NCI-H1417 treated with DMSO at 0.1 percent for 48 hours (cell line): Measurements from ENCODE around the gene CRTAP.
"Not testable (repeated sequence)": the region's sequence is repeated elsewhere in the genome, so short reads cannot be mapped to it uniquely, and the experiment has no call there.

ENCODE experiments used
- DNase-seq: peaks from one replicate; lab custom pipeline; 2025; lab: John Stamatoyannopoulos, UW

Gene CRTAP

GRCh38 chr3:33141006-33141405 lies 27.2 kb downstream of the CRTAP start:
- DNase-seq = no peak

DNA sequence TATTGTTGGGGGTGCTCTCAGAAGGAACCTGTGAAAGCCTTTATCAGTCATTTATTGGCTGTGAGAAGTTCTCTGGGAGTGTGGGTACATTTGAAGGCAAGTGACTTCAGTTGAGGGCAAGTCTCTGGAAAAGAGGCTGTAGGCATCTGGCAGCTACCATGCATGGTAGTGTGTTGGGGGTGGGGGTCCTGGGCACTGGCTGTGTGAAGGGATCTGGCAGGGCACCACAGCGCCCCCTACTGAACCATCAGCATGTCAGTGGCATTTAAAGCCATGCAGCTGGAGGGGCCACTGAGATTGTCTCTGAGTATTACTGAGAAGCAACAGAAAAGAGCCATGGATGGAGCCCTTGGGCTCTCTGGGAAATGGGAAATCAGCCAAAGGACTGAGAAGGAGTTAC lies 30.6 kb downstream of the CRTAP start:
- DNase-seq = no peak

DNA sequence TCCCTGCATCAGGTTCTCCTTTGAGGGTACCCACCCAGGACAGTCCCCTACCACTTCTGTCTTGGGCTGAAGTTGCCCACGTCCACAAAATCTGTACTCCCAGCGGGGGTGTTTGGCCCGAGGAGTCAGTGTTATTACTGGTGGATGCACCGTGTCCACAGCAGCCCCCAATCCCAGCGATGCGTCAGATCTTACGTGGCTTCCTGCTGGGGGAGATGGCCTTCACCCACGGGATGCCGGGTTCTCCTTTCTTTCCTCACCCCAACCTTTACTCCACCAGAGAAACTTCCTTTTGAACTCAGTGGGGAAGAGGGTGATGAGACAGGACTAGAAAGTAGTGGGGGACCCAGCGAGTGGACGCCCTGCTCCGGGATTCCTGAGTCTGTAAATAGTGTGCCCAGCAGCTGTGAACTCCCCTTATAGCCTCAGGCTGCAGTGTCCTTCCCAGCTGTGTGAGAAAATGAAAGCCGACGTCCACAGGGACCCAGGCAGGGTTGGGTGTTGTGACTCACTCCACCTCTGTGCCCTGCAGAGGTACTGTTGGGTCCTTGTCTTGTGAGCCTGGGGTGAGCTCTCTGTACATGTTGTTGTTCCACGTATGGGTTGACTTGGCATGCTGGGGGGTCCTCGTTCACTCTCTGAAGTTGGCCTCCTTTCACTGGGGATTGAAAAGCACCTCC lies 31.5 kb downstream of the CRTAP start:
- no peak for DNase-seq

DNA sequence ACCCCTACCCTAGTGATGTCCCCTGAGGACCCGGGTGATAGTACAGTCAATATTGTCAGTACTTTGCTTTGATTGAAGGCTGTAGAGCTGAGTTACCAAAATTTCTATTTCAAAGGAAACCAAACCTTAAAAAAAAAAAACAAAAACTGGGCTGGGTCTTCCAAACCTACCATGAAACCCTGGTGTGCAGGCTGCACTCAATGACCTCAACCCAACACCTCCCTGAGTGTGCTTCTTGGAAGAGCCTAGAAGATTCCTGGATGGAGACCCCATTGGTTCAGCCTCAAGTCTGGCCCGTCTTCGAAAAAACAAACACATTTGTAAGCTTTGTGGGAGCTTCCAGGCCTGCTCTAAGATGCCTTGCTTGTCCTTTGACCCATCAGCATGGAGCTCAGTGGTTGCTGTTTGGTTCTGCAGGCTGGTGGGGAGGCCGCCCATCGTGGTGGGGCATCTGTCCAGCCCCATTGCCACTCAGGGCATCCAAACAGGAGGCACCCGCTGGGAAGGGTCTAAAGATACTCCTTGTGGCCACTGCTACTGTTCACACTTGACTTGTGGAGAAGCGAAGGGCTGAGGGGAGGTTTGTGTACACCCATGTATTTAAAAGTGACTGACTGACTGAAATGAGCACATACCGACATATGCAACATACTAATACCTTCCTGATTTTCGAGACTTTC lies 32.2 kb downstream of the CRTAP start:
- no peak for DNase-seq

GRCh38 chr3:33146791-33147445 lies 33.1 kb downstream of the CRTAP start:
- DNase-seq = no peak

DNA sequence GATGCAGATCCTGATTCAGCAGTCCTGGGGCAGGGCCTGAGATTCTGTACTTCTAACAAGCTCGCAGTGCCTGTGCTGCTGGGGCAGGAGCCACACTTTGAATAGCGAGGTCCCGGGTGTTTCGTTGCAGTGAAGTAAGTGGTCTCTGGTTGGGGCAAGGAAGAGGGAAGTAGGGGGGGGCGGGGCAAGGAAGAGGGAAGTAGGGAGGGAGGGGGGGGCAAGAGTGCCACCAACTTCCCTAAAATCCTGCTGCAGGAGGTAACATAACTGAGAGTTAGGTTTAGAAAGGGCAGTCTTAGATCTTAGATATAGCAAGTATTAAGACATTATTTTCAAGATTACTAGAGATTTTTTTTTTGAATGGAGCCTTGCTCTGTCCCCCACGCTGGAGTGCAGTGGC lies 35.5 kb downstream of the CRTAP start:
- DNase-seq = no peak

- no peak for DNase-seq
These were observed 38.8 kb downstream of the CRTAP start for GRCh38 chr3:33152363-33153360.

DNA sequence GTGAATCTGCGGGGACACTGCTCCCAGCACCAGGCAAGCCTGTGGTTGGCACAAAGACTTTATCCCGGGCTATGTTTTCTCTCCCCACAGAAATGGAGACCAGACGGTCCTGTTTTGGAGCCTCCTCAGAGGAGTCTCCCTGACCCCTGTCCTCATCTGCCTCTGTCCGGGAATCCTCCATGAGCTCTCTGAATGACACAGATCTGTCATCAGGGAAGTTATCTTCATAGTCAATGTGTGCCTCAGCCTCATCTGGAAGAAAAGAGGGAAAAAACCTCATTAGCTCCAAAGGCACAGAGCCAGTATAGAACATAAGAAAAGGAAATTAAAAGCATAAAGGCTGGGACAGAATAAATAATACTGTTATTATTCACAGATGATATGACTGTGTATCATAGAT lies 40.0 kb downstream of the CRTAP start:
- DNase-seq = no peak

DNA sequence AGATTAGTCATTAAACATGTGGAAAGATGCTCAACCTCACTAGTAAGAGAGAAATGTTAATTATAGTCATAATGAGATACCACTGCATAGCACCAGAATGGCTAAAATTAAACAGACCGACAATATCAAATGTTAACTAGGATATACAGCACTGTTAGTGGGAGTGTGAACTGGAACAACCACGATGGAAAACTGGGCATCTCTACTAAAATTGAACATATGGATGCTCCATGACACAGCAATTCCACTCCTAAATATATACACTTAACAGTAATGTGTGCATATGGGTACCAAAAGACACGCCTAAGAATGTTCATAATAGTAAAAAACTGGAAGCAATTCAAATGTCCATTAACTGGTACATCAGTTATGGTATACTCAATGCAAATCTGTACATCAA lies 41.5 kb downstream of the CRTAP start:
- DNase-seq = no peak

DNA sequence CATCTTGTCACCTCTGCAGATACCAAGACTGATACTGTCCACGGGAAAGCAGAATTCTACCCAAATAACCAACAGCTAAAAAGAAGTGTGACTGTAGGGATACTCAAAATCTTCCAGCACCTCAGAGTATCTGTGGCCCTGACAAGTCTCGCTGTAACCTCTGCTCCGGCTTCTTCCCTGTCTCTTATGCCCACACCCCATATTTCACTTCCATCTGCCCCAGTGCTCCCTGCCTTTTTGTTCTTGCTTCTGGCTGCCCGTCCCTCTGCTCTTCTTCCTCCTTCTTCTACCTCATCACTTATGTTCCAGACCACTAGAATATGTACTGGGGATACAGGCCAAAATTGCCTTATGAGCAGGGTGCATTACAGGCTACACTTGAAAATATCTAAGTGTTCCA lies 45.4 kb downstream of the CRTAP start:
- no peak for DNase-seq

DNA sequence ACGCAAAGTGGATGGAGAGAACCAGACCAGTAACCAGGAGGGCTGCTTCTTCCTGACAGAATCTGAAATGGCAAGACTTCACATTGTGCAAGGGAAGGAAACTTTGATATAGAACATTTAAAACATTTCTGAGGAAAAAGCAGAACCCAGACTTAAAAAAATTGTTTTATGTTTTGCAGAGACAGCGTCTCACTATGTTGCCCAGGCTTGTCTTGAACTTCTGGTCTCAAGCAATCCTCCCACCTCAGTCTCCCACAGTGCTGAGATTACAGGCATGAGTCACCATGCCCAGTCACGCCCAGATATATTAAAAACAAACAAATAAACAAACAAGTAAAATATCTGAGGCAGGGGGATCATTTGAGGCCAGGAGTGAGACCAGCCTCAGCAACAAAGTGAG lies 46.2 kb downstream of the CRTAP start:
- DNase-seq = no peak

DNA sequence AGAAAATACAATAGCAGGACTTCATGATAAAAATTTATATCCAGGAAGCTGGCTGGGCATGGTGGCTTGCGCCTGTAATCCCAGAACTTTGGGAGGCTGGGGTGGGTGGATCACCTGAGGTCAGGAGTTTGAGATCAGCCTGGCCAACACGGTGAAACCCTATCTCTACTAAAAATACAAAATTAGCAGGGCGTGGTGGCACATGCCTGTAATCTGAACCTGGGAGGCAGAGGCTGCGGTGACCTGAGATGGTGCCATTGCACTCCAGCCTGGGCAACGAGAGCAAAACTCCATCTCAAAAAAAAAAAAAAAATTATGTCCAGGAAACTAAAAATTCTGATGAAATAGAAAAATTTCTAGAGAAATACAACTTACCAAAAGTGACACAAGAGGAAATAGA lies 48.8 kb downstream of the CRTAP start:
- DNase-seq = not testable (repeated sequence)

GRCh38 chr3:33165372-33165771 lies 51.6 kb downstream of the CRTAP start:
- no peak for DNase-seq

DNA sequence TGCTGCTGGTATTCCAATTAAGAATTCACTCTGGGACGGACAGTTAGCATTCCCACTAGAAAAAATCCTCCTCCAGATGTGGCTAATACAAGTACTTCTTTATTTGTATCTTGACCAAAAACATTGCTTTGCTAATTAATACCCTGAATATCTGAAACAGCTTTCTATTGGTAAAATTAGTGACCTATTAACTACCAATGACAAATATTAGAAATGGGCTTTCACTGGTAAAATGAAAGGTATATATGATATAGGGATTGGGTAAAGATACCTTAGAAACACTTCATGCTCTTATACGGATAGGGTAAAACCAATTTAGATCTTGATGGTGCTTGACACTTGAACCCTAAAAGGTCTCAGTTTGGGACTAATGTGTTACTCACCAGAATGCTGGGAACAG lies 52.3 kb downstream of the CRTAP start:
- no peak for DNase-seq

- DNase-seq = no peak
These were observed 53.5 kb downstream of the CRTAP start for GRCh38 chr3:33167284-33167683.

- no peak for DNase-seq
These were observed 54.0 kb downstream of the CRTAP start for GRCh38 chr3:33167716-33168336.

- DNase-seq = no peak
These were observed 56.7 kb downstream of the CRTAP start for GRCh38 chr3:33170531-33170930.

GRCh38 chr3:33171580-33171979 lies 57.8 kb downstream of the CRTAP start:
- DNase-seq = no peak

DNA sequence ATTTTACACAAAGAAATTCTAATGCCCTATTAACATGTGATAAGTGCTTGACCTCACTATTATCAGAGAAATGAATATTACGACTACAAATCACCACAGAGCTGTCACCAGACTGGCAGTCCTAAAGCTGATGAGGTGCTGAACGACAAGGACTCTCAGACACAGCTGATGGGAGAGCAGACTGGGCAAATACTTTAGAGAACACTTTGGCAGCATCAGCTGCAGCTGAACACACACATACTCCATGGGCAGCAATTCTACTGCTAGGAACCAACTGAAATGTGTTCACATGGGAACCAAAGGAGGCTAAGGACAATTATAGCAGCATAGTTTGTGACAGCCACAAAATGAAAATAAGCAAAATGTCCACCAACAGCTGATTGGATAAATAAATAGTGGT lies 59.3 kb downstream of the CRTAP start:
- peak; percentile 36 for DNase-seq

DNA sequence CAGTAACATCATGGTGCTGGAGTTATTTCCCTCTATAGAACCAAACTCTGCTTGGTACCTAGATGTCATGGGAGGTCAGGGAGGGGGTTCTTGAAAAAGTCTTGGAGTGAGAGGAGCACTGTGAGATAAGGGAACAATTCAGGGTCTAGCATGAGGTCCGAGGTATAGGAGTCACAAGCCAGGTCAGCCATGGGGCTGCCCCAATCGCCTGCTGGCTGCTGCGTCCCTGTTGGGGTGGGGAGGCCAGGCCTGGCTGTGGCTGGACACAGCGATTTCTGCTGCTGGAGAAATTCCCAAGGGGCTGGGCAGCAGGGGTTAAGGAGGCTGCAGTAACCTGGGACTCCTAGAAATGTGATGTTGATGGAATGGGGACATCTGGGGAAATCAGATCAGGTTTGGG lies 59.9 kb downstream of the CRTAP start:
- DNase-seq = no peak

- DNase-seq = no peak
These were observed 60.3 kb downstream of the CRTAP start for GRCh38 chr3:33174095-33174494.
